OCI-LY7 (cell line): ENCODE results near the gene C6orf136. TPM values are rescaled to one million over a fixed set of nuclear protein-coding genes. Genes with fewer than 3 reads are reported as not detected.

Experiments used
- BruUV-seq: library from RNA; stranded (reverse); fragments of 400-500 nt; replicated peaks from 2 replicates; lab custom pipeline; 2021; lab: Mats Ljungman, UMichigan
- CTCF ChIA-PET: fragments of 300-600 bp; sonication (Branson Sonifier 250); formaldehyde crosslinking; loops from one replicate; lab custom pipeline; 2022; ENCODE audit warnings: antibody characterized with exemption; ENCODE audit not compliant: unreplicated experiment; lab: Charles Lee
- POLR2A ChIA-PET: fragments of 300-600 bp; sonication (Branson Sonifier 250); formaldehyde crosslinking; loops from one replicate; lab custom pipeline; 2022; ENCODE audit warnings: antibody characterized with exemption; lab: Charles Lee
- DNase-seq: peaks from one replicate; pipeline ENCODE4 v3.0.0-alpha.2; 2015; ENCODE audit warnings: low spot score
- H2AFZ ChIP-seq: fragments of 200-600 bp; sonication (generic), shearing (Covaris generic); 2 replicates; pipeline ENCODE4 v1.6.1; 2014; ENCODE audit warnings: mild to moderate bottlenecking, antibody characterized with exemption, low read length, moderate library complexity
- H3K27ac ChIP-seq: fragments of 200-600 bp; sonication (generic); 2 replicates; pipeline ENCODE4 v1.5.1; 2014; ENCODE audit warnings: mixed run types, low read depth, mild to moderate bottlenecking, moderate library complexity, low read length, inconsistent platforms; ENCODE audit not compliant: poor library complexity, severe bottlenecking
- H3K36me3 ChIP-seq: fragments of 200-600 bp; sonication (generic); 2 replicates; pipeline ENCODE4 v1.6.1; 2014; ENCODE audit warnings: mild to moderate bottlenecking, antibody characterized with exemption, low read length, moderate library complexity, mixed read lengths; ENCODE audit not compliant: insufficient read depth
- H3K4me1 ChIP-seq: fragments of 200-600 bp; sonication (generic); 2 replicates; pipeline ENCODE4 v1.5.1; 2014; ENCODE audit warnings: mild to moderate bottlenecking, low read length; ENCODE audit not compliant: insufficient read depth, poor library complexity, severe bottlenecking
- H3K4me2 ChIP-seq: fragments of 200-600 bp; sonication (generic); 2 replicates; pipeline ENCODE4 v1.6.1; 2014; ENCODE audit warnings: mild to moderate bottlenecking, low read length
- H3K4me3 ChIP-seq: fragments of 200-600 bp; sonication (generic); 2 replicates; pipeline ENCODE4 v1.5.1; 2014; ENCODE audit warnings: mild to moderate bottlenecking, low read depth, low read length; ENCODE audit not compliant: poor library complexity, severe bottlenecking
- H3K79me2 ChIP-seq: fragments of 200-600 bp; sonication (generic); 2 replicates; pipeline ENCODE4 v1.6.1; 2016; ENCODE audit warnings: low read depth, mild to moderate bottlenecking, low read length, moderate library complexity, mixed read lengths; ENCODE audit not compliant: insufficient read depth
- H3K9me2 ChIP-seq: fragments of 200-600 bp; sonication (generic); 2 replicates; pipeline ENCODE4 v1.6.1; 2016; ENCODE audit warnings: mild to moderate bottlenecking, low read length, mixed read lengths; ENCODE audit not compliant: insufficient read depth
- H3K9me3 ChIP-seq: fragments of 200-600 bp; sonication (generic); 2 replicates; pipeline ENCODE4 v1.6.1; 2014; ENCODE audit warnings: mild to moderate bottlenecking, mixed run types, low read length, mixed read lengths
- H4K20me1 ChIP-seq: fragments of 200-600 bp; sonication (generic); 2 replicates; pipeline ENCODE4 v1.6.1; 2014; ENCODE audit warnings: mild to moderate bottlenecking, antibody characterized with exemption, low read length, moderate library complexity, mixed read lengths; ENCODE audit not compliant: insufficient read depth
- CTCF ChIP-seq: fragments of 200-600 bp; sonication (generic); conservative IDR thresholded peaks from 2 replicates; pipeline ENCODE4 v1.5.1; 2014; ENCODE audit warnings: mild to moderate bottlenecking, antibody characterized with exemption, low read length, moderate library complexity, mixed read lengths
- EZH2phosphoT487 ChIP-seq: fragments of 200-600 bp; sonication (generic); IDR thresholded peaks from 2 replicates; pipeline ENCODE4 v1.6.1; 2018; ENCODE audit warnings: low read depth, borderline replicate concordance, mild to moderate bottlenecking, mixed run types, antibody characterized with exemption, low read length, moderate library complexity, mixed read lengths
- intact Hi-C: fragments of 100-400 bp; cut with micrococcal nuclease; formaldehyde crosslinking; loops from one replicate; pipeline ENCODE4 v1.10.0; 2022; ENCODE audit not compliant: unreplicated experiment
- total RNA-seq, 2 experiments: library from RNA; depleted of rRNA in 1 of 2; stranded (reverse); fragments of >200 nt in 1 of 2; shearing (Covaris generic) in 1 of 2; gene quantifications; 2 replicates each; pipeline ENCODE4 v1.2.3, GENCODE V29; 2014 to 2022

Gene C6orf136
- total RNA-seq, 2 experiments from 2014 or later = 14.7 to 26.7 TPM

- H3K27ac ChIP-seq = no peak overlapping the region
- peaks cover 31% of the 10 kb centered on the region; the same call in 1 of the 2 replicates for H4K20me1 ChIP-seq
Observed at GRCh38 chr6:30611856-30612194, 35.1 kb upstream of the C6orf136 start.

GRCh38 chr6:30612213-30612612 lies 34.7 kb upstream of the C6orf136 start:
- no peak overlapping the region for H2AFZ ChIP-seq
- POLR2A ChIA-PET = interaction anchor here (0.5 to 3.6 kb wide), 6 partner anchors 13 to 96 kb away, joined by 3 to 38 read pairs (median 4); partner anchors contain the start of gene C6orf136
- H3K4me2 ChIP-seq = peak overlapping the region; percentile 99; the same call in 1 of the 2 replicates
- no peak overlapping the region for H3K4me3 ChIP-seq
- BruUV-seq = no TSS peak
- TF ChIP-seq CTCF (peak; percentile 63), EZH2phosphoT487 (no peak)
- H3K36me3 ChIP-seq = peaks cover 87% of the 10 kb centered on the region
- peaks cover 27% of the 10 kb centered on the region for H3K4me1 ChIP-seq
- no peak for DNase-seq
- H4K20me1 ChIP-seq = peaks cover 30% of the 10 kb centered on the region; the same call in 1 of the 2 replicates
- intact Hi-C loops = no loop called here
- no peaks in the 10 kb centered on the region for H3K9me3 ChIP-seq
- H3K9me2 ChIP-seq = no peaks in the 10 kb centered on the region
- CTCF ChIA-PET = interaction anchor here (0.6 to 1.1 kb wide), 2 partner anchors 112 to 119 kb away, joined by 3 read pairs; no protein-coding TSS in a partner anchor
- peaks cover 55% of the 10 kb centered on the region for H3K79me2 ChIP-seq
- no peak overlapping the region for H3K27ac ChIP-seq

More at GRCh38 chr6:30611856-30612194, 35.1 kb upstream of the C6orf136 start:
- peaks cover 27% of the 10 kb centered on the region for H3K4me1 ChIP-seq
- peak overlapping the region; percentile 99; the same call in 1 of the 2 replicates for H3K4me2 ChIP-seq
- intact Hi-C loops = no loop called here
- peaks cover 89% of the 10 kb centered on the region for H3K36me3 ChIP-seq
- no TSS peak for BruUV-seq
- ChIA-PET POLR2A (interaction anchor here (0.7 to 3.6 kb wide), 4 partner anchors 13 to 82 kb away, joined by 3 to 38 read pairs (median 4); partner anchors contain the start of gene C6orf136), CTCF (interaction anchor here (0.6 kb wide), 1 partner anchor 112 kb away, joined by 3 read pairs; no protein-coding TSS in a partner anchor)
- TF ChIP-seq CTCF = no peak
- no peak for TF ChIP-seq EZH2phosphoT487
- no peaks in the 10 kb centered on the region for H3K9me2 ChIP-seq
- no peak overlapping the region for H2AFZ ChIP-seq
- H3K9me3 ChIP-seq = no peaks in the 10 kb centered on the region
- no peak for DNase-seq
- H3K79me2 ChIP-seq = peaks cover 54% of the 10 kb centered on the region
- H3K4me3 ChIP-seq = no peak overlapping the region
